GM18498 (cell line): Measurements from ENCODE around the gene OR2M7.
"Not testable (repeated sequence)": the region's sequence is repeated elsewhere in the genome, so short reads cannot be mapped to it uniquely, and the experiment has no call there.

Experiments used
- ATAC-seq: cut with Tn5 transposase; IDR thresholded peaks from one replicate; pipeline ENCODE4 v1.9.1; 2021; ENCODE audit warnings: mild to moderate bottlenecking, moderate library complexity; ENCODE audit not compliant: unreplicated experiment

OR2M7 gene

GRCh38 chr1:248324468-248324867, at the start of gene OR2M7:
OR2M7 (minus strand) TSS chr1:248324568; CDS start chr1:248324568, 0 bp downstream.
- ATAC-seq, result no peak

DNA sequence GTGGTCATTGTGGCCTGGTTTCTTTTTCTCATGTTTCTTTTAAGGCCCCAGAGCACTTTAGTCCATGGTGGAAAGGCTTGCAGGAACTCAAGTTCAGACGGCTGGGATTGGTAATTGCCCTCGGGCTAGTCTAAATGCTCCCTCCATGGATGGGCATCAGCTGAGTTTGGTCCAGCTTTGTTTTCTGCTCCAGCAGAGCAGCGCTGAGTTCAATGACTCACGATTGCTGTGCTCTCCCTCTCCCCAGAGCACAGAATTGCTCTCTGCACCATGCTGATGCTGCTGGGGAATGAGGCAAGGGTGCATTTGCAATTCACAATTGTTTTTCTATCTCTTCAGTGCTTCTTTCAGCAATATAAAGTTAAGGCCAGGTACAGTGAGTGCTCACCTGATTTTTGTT, 49.4 kb upstream of the OR2M7 start:
- no peak for ATAC-seq

DNA sequence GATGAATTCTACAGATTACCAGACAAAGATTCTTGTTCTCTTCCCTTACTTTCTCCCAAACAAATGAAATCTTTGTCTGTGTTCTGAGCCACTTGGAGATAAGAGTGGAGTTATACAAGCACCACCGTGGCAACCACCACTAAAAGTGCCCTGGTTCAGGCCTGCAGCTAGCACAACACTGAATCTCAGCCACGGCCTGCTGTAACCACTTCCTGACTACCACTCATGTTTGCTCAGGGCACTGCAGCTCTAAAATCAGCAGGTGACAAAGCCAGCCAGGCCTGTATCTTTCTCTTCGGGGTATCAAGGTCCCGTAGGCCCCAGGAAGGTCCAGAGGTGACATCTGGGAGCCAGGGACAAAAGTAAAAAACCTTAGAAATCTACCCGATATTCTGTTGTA, 48.0 kb upstream of the OR2M7 start:
- peak; percentile 80 for ATAC-seq

DNA sequence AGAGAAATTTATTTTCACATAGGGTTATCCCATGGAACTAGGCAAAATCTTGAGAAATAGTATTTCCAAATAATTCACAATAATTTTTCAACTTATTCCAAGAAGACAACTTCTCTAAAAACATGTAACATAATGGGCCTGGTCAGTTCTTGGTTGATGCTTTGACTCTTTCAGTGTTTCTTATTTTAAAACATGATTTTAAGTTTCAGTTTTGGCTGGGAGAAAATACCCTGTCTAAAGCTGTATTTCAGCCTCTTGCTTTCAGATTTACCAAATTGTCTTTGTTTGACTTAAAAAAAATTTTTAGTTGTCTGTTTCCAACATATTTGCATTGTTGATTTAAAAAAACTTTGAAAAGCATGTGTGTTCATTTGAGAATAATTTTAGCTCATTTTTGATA, 42.2 kb upstream of the OR2M7 start:
- no peak for ATAC-seq

GRCh38 chr1:248361121-248361715, 36.9 kb upstream of the OR2M7 start, which contains the start of gene OR2T4:
OR2T4 (plus strand) TSS chr1:248361665; CDS start chr1:248361665, 0 bp downstream.
- no peak for ATAC-seq

DNA sequence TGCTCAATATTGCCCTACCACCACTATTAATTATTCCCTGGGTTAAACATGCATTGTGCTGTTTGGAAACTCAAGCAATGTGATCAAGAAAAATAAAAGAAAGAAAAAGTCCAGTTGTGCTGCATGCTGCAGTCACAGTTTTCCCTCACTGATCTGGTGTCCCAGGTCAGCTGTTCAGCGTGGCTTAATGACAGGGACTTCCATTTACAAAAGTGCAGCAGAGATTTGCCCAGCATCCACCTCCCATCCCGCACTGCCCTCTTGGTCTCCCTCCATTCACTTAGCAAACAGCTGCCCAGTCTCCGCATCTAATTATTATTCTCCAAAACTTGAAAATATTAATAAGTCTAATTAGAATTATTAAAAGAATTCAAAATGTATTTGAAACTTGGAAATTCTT, 35.0 kb upstream of the OR2M7 start:
- ATAC-seq, result no peak

DNA sequence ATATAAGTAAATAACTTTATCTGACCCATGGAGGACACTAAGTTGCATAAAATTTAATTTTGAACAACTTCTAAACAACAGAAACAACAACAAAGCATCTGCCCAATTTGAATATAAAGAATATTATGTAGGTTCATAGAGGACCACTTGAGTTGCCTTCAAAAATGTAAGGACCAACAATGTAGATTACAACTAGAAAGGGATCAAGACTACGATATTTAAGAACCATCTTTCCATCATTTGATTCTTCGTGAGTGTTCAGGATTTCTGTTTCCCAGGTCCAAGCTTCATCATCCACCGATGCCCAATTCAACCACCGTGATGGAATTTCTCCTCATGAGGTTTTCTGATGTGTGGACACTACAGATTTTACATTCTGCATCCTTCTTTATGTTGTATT, 24.1 kb upstream of the OR2M7 start, which contains the start of gene OR14C36:
OR14C36 (plus strand) TSS at position 301 of the 400 bp plus-strand sequence; CDS start at position 301, 0 bp downstream.
- ATAC-seq, result no peak

- no peak for ATAC-seq
Observed at GRCh38 chr1:248343451-248343850, 19.1 kb upstream of the OR2M7 start.

GRCh38 chr1:248316796-248317195, 7.6 kb downstream of the OR2M7 start:
- no peak for ATAC-seq

DNA sequence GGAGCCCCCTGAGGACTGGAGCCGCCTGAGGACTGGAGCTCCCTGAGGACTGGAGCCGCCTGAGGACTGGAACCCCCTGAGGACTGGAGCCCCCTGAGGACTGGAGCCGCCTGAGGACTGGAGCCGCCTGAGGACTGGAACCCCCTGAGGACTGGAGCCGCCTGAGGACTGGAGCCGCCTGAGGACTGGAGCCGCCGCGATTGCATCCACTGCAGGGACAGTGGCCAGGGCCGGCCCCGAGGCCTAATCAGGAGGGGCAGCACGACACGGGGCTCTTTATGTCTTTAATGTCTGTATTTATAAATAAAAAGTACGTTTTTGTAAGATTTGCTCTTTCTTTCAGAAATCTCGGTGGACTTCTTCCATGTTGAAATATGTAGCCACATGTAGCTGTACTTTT, 17.6 kb downstream of the OR2M7 start:
- ATAC-seq, result not testable (repeated sequence)

- no peak for ATAC-seq
Observed at GRCh38 chr1:248306103-248306502, 18.3 kb downstream of the OR2M7 start.

GRCh38 chr1:248305672-248306071, 18.7 kb downstream of the OR2M7 start:
- ATAC-seq, result not testable (repeated sequence)

DNA sequence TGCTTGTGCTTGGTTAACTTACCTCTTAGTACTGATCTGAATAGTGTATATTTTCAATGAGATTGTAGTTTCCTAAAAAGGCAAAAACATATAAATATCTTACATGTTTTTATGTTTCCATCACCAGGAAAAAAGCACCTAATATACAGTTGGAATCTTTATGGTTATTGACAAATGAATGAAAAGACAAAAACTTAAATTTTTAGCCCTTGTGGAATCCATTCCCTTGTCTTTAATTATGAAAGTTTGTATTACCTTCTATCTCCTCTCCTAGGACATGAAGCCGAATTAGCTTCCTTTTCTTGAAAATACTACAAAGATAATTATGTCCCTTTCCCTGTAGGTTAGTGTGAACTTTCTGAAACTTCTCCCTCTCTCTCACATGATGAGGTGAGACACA, 21.0 kb downstream of the OR2M7 start, which contains the start of gene OR2T12:
OR2T12 (minus strand) TSS at position 101 of the 400 bp plus-strand sequence. CDS start 7,846 bp downstream, outside the sequence.
- no peak for ATAC-seq

GRCh38 chr1:248288391-248288790, 36.0 kb downstream of the OR2M7 start:
- no peak for ATAC-seq

GRCh38 chr1:248277876-248278275, 46.5 kb downstream of the OR2M7 start, which contains the start of gene OR2T33:
OR2T33 (minus strand) TSS chr1:248277976; CDS start chr1:248273814, 4,162 bp downstream.
- ATAC-seq, result no peak
